HG03103 (cell line): Measurements from ENCODE around the gene ANO3.

ENCODE experiments used
- ATAC-seq: cut with Tn5 transposase; IDR thresholded peaks from one replicate; pipeline ENCODE4 v1.9.1; 2021; ENCODE audit warnings: low read depth; ENCODE audit not compliant: unreplicated experiment

ANO3 gene

DNA sequence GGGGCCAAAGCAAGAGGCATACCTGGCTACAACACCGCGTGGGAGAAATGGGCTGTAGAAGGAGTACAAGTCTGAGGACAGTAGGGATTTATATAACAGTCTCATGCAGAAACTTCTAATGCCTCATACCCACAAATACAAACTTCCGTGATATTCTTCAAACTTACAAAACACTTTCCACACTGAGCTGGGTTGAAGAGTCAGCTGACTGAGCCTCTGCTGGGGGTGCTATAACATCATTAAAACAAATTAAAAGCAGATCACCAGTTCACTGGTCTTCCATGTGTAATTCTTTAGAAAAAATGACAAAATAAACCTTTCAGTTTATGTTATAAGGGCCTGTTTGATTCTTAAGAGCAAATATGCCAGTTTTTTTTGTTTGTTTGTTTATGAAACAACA is 148.1 kb downstream of the ANO3 start:
- ATAC-seq: no peak

DNA sequence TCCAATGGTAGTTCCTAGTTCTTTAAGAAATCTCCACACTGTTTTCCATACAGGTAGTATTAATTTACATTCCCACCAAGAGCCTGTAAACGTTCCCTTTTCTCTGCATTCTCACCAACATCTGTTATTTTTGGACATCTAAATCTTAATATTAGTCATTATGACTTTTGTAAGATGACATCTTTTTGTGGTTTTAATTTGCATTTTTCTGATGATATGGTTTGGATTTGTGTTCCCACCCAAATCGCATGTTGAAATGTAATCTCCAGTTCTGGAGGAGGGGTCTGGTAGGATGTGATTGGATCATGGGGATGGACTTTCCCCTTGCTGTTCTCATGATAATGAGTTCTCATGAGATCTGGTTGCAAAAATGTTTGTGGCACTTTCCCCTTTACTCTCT is 151.2 kb downstream of the ANO3 start:
- no peak for ATAC-seq

DNA sequence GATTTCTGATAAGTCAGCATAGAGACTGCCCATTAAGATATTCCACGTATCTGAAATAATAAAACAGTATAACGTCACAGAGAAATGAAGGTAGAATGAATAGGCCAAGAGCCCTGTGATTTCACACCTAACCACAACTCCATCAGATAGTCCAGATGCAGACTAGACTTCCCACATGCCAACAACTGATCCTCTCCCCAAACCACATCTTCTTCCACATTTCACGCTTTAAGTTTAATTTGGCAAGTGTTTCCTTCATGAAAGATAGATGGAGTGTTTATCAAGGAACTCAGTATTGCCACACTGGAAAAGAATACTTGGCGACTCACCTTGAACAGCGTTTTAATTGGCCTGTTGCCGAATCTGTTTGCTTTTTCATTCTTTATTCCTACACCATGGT is 158.6 kb downstream of the ANO3 start:
- ATAC-seq: no peak

DNA sequence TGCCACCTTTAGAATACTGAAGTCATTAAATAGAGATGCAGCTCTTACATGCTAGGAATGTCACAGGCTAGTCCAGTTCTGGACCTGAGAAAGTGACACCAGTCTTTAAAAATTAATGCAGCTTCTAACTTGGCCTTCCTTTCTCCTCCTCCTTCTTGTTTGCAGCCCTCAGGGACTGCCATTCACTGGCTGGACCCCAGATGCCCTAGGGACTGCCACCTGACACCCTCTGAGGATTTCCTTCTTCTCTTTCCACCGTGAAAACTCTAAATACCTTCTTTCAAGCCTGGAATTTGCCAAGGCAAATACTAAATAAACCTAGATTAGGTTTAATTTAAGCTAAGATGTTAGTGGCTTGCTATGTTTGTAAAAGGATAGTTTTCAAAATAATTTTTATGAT is 161.7 kb downstream of the ANO3 start:
- ATAC-seq: no peak

DNA sequence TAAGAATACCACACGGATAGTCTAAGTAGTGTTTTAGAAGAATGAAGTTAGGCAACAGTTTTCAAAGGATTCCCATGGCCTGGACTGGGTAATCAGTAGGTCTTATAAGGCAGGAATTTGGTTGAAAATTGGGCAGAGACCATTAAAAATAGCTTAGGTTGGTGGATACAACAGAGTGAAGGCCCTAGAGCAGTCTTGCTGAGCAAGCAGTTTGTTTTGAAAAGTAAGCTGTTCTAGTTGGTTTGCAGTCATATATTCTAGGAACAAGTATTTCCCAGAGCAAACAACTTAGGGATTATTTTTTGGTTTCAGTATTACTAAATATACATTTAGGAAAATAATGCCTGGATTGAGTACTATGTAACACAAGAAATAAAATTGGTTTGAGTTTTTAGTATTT is 175.3 kb downstream of the ANO3 start:
- no peak for ATAC-seq

DNA sequence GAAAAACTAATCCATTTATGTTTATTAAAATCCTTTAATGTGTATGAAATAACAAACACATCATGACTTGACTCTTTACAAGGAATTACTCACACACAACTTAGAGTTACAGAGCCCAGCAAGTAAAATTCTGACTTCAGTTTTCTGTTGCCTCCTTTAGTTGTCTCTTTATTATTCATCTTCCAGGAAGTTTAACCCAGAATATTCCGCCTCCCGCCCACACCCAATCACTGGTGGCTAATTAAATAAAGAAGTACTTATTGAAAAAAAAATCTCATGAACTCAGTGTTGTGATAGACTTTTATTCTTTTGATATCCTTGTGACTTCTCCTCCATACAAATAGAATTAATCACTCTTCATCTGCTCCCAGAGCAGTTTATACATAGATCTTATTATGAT is 178.2 kb downstream of the ANO3 start:
- ATAC-seq: no peak

DNA sequence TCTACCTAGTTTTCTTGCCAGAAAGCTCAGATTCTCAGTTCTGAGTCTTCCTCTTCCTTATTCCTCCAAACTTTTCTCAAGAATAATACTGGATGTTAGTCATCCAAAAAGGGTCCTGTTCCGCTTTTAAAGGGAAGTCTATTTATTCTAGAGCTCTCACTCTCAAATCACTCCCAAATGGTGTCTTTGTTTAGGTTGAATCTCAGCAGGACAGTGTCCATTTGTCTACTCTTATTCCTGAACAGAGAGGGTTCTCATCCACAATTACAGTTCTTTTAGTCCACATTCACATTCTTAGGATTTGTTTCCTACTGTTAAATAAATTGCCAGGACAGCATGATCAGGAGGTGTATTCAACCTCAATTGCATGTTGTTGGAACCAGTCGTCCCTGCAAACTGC is 178.8 kb downstream of the ANO3 start:
- ATAC-seq: no peak

DNA sequence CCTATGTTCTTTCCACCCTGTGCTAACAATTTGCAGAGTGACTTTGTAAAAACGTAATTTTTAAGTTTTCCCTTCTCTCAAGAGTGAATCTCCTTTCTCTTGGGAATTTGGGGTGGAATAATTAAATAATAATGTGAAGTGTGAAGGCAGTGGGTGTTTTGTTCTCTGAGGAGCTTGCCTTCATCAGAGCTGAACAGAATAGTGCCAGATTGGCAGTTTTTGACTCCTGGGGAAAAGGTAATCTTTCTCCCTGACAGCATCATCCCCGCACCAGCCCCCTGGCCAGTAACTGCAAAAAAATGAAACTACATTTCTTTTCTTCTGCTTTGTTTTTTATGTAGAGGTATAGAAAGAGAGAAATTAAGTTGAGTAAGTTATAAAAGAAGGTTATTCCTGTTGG is 180.3 kb downstream of the ANO3 start:
- ATAC-seq: no peak

DNA sequence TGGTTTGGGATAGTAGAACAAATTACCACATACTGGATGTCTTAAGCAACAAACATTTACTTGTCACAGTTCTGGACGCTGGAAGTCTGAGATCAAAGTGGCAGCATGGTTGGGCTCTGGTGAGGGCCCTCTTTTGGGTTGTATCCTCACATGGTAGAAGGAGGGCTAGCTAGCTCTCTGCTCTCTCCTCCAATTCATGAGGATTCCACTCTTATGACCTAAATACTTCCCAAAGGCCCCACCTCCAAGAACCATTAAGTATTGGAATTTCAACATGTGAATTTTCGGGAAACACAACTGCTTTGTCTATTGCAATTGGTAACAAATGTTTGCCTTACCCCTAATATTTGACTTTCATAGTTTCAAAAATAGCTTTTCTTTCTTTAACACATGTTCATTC is 187.5 kb downstream of the ANO3 start:
- ATAC-seq: no peak

DNA sequence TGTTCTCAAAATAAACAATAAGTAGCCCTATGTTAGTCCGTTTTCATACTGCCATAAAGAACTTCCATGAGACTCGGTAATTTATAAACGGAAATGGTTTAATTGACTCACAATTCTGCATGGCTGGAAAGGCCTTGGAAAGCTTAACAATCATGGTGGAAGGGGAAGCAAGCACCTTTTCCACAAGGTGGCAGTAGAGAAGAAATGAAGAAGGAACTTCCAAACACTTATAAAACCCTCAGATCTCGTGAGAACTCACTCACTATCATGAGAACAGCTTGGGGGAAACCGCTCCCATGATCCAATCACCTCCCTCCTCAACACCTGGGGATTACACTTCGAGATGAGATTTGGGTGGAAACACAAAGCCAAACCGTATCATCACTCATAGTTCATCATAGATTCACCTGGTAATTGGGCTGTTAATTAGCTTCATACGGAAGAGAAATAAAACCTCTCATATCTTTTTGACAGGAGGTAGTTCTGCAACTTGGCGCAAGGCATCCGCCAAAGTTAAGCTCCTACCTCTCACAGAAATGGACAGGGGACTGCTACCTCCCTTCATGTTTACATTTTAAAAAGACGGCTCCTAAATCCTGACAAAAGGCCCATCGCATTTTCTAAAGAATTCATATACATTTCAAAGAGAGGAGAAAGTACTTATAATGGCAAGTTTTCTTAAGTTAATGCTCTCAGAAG is 191.1 kb downstream of the ANO3 start:
- ATAC-seq: no peak

DNA sequence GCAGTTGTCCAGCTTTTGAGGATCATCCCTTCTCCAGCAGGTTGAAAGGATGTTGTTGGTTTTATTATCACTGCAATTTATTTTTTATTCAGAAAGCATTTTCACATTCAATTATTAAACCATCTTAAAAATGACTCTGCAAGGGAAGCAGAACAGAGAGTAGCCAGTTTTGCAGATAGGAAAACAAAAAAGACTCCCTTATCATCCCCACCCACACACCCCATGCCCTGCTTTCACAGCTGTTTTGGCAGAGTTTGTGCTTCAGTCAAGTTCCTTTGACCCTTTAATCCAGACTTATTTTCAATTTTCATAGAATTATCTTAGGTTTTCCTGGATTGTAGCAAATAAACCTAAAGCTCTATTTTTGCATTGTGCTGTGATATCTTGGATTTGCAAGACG is 195.8 kb downstream of the ANO3 start:
- no peak for ATAC-seq

DNA sequence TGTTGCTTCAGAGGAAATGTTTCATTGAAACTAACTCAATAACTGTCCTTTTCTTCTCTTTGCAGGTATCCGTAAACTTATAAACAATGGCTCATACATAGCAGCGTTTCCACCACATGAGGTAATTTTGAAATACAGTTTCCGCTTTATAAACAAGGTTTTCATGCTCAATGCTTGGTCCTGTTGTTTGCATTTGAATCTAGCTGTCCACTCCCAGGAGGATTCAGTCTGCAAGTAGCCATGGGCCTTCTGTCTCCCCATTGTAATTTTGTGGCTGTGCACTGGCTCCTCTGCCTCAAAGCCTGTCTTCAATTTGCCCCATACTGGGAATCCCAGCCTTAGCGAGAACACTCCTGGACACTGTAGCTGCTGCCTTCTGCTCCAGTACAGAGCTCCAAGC is 205.4 kb downstream of the ANO3 start:
- ATAC-seq: no peak

DNA sequence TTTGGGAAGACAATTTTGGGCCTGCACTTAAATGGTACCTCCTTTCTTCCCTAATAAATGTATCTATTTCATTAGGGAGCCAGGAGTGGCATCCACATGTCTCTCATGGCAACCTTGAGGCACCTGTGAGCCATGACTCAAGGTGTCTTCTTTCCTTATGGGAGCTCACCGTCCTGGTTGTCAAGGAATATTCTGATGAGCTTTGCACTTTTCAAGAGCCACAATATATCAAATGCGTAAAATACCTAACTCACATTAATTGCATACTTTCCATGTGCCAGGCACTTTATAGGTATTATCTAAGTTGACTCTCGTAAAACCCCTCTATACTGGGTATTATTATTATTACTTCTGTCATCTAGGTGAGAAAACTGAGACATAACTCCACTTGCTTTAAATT is 207.6 kb downstream of the ANO3 start:
- no peak for ATAC-seq

DNA sequence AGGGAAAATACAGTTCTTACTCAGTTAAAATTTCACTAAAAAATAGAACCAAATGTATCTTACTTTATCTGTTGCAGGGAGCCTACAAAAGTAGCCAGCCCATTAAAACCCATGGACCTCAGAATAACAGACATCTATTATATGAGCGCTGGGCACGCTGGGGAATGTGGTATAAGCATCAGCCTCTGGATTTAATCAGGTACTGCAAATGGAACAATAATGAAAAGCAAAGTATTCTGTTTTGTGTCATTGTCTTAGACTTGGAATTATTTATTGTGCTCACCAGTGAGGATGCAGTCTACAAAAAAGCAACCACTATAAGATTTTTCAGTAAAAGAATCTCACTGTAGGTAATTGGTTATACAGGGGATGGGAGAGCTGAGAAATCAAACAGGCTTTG is 209.9 kb downstream of the ANO3 start:
- ATAC-seq: no peak

DNA sequence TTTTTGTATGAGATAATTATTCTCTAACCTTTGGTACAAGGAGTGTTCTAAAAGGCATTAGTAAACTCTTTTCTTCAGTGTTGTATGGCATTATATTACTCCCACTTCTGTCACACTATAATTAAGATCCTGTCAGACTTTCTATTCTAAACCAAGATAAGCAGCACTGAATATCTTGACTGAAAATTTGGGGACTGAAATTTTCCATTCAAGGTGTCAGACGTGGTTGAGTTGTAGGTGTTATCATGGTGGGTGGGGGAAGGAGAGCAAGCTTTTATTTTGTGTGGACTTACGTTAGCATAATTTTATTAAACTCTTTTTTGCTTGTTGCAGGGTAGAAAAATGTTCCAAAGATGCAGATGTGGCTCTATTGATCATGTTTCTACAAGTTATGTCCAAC is 217.2 kb downstream of the ANO3 start:
- no peak for ATAC-seq

DNA sequence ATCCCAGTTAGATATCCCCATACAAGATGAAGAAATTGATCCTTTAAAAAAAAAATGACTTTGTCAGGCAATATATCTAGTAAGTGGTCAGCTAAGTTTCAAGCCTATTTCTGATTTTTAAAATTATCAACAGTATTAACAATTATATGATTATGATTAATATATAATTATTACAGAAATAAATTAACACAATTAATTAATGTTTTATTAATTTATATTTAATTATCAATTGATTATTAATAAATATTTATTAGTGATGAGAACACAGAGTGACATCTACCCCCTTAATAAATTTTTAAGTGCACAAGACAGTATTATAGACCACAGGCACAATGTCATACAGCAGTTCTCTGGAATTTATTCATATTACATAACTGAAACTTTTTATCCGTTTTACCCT is 218.1 kb downstream of the ANO3 start:
- ATAC-seq: no peak

DNA sequence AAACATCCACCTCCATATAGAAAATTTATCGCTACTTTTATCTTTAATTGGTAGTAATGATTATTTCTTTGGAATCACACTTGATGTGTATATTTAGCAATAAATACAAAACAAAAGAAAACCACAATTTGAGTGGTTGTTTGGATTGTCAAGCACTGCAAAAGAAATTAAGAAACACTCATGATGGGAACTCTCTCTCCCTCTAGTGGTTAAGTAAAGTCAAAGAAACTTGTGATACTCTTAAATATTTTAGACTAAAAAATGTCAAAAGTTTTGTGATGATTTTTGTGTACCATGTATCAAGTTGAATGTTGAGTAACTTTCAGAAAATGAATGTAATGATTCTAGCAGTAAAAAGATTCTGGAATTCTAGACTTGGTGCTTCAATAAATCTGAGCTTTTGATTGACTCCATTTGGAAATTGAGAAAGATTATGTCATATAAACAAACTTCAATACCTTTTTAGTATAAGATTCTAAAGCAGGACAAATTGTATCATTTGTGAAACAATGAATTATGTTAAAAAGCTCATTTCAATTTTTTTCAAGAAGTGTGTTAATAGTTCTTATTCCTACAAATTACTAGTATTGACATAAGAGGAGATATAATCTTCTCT is 219.4 kb downstream of the ANO3 start:
- no peak for ATAC-seq

DNA sequence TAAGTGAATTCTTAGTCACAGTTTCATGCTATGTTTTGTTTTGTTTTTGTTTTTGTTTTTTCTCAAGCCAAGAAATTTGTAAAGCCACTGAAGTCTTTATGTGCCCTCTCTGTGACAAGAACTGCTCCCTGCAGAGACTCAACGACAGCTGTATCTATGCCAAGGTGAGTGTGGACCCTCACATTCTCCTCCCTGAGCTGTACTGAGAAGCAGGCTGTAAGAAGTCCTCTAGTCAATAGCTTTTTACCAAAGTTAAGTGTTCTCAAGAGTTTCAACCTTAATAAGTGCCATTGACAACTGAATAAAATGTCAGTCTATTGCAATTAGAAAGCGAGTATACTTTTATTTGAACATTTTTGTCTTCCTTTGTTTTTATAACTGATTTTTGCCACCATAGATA is 221.3 kb downstream of the ANO3 start:
- no peak for ATAC-seq

DNA sequence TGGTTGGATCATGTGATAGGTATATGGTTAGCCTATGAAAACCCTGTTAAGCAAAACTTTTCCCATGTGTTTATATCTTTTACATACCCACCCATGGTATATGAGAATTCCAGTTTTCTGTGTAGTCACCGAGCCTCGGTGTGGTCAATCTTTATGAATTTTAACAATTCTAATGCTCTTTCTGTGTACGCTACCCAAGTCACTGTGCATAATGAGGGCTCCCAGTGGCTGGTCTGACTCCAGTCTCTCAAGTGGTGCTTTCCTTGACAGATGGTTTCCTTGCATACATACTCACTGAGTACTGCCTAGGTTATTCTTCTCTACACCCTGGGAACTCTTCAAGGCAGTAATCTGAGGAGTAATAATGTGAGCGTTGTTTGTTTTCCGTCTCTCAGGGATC is 222.5 kb downstream of the ANO3 start:
- ATAC-seq: no peak

DNA sequence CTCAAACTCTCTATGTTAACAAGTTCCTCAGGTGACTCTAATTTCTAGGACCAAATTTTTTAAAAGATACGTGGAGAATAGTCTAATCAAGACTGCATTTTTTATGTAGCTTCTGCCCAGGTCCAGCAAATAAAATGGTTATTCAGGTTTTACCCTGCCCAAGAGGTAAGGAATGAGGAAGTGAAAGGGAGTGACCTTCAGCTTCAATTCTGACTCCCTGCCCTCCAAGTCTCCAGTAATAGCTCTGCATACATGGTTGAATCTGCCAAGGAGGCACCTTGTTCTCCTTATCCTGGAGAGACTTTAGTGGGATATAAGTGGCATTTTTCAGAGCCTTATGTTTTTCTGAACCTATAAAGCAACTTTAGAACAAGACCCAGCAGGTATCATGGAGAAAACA is 224.7 kb downstream of the ANO3 start:
- ATAC-seq: no peak

DNA sequence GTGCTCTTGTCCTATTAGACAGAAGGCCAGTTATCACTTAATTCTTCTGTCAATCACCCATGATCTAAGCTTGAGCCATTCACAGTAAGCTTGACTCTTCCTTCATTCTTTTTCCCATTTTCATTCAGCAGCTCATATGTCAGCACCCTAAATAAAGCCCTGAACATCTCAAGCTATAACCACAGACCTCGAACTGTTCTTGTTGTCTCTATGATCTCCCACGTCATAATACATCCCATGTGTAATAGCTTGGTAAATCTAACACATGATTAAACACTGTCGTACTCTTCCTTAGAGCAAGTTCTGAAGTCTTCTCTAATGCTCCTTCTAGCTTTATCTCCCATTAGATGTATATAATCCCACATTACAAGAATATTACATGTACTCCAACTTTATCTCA is 225.7 kb downstream of the ANO3 start:
- ATAC-seq: no peak

DNA sequence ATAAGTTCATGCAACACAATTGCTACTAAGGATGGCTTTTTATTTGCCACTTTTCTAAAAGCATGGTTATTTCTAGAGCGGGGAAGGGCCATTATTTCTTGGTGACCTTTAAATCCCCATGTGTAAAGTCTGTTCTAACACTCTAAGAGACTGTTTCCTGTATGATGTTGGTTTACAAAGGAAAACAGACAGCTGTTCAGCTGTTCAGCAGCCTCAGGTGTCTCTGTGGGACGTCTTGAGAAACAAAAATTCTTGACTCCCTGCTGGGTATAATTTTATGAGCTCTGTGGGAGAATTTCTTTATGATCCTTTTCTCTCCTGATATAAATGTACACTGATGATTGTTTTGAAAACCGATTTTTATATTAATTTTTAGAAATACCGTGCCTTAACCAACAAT is 226.3 kb downstream of the ANO3 start:
- ATAC-seq: no peak

DNA sequence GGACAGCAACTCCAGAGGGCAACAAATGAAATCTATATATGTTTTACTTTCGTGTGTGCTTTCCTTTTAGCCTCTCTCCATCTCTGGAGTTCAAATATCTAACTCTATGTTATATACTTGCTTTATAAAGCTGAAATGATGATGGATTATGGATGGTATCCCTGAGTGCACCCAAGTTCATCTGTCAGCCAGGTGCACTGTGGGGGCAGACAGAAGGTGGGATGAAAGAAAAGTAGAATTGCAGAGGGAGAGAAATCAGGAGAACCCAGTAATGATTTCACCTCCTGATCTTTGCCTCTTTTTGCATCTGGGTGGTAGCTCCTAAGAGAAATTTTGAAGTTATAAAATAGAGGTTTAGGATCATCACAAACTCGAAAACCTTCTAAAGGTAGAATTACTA is 237.7 kb downstream of the ANO3 start:
- ATAC-seq: no peak
